ENCODE data around the gene TNFAIP8L1.

DNA sequence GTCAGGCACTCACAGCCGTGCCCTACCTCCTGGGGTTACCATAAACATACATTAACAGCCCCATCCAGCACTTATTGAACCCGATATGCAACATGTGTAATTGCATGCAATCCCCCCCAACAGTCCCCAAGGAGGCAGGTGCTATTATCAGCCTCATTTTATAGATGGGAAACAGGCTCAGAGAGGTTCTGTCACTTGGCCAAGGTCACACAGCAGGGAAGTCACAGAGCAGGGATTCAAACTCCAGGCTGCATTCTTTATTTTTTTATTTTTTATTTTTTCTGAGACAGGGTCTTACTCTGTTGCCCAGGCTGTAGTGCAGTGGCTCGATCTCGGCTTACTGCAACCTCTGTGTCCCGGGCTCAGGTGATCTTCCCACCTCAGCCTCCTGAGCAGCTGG is 38.4 kb upstream of the TNFAIP8L1 start:
- TF ChIP-seq, protein P1, sequence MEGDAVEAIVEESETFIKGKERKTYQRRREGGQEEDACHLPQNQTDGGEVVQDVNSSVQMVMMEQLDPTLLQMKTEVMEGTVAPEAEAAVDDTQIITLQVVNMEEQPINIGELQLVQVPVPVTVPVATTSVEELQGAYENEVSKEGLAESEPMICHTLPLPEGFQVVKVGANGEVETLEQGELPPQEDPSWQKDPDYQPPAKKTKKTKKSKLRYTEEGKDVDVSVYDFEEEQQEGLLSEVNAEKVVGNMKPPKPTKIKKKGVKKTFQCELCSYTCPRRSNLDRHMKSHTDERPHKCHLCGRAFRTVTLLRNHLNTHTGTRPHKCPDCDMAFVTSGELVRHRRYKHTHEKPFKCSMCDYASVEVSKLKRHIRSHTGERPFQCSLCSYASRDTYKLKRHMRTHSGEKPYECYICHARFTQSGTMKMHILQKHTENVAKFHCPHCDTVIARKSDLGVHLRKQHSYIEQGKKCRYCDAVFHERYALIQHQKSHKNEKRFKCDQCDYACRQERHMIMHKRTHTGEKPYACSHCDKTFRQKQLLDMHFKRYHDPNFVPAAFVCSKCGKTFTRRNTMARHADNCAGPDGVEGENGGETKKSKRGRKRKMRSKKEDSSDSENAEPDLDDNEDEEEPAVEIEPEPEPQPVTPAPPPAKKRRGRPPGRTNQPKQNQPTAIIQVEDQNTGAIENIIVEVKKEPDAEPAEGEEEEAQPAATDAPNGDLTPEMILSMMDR (optimal IDR thresholded peaks at IDR 0.05 in 1 of 3, IDR thresholded peaks at IDR 0.05 in 1 of 3, conservative IDR thresholded peaks at IDR 0.05 in 1 of 3; ENCODE audit: extremely low read depth in 1 of 3, insufficient read depth in 2 of 3, low read length in 3 of 3) = no peak
- no peak for TF ChIP-seq EZH2 (IDR thresholded peaks at IDR 0.05; ENCODE audit: low read length)

Measured in keratinocyte (primary cell).